Measurements from ENCODE around the gene CARM1. TPM values are rescaled to one million over a fixed set of nuclear protein-coding genes. Genes with fewer than 3 reads are reported as not detected.

The CARM1 gene
- total and polyA plus RNA-seq, 2 donors (not counting 3 experiments of a cell fraction or from before 2014, with no cell fraction given): 65.6 to 70.8 TPM

DNA sequence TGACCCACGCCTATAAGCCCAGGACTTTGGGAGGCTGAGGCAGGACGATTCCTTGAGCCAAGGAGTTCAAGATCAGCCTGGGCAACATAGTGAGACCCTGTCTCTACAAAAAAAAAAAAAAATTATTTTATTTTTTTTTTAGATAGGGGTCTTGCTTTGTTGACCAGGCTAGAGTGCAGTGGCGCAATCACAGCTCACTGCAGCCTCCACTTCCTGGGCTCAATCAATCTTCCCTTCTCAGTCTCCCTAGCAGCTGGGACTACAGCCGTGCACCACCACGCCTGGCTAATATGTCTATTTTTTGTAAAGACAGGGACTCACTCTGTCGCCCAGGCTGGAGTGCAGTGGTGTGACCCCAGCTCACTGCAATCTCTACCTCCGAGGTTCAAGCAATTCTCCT, 18.4 kb upstream of the CARM1 start:
- DNase-seq (ENCODE audit: low read depth, low spot score) (no peak), FAIRE-seq (no peak)
- no peaks in the 10 kb centered on the region for H3K4me1 ChIP-seq (ENCODE audit: control insufficient read depth, extremely low read depth, insufficient read depth, low read length)
- H3K27ac ChIP-seq (ENCODE audit: insufficient read depth, low read depth, low read length): no peak overlapping the region
- H4K20me1 ChIP-seq (replicated peaks; ENCODE audit: control insufficient read depth, extremely low read depth, insufficient read depth, low read length): no peaks in the 10 kb centered on the region
- H3K4me3 ChIP-seq (replicated peaks in 1 of 3; ENCODE audit: insufficient read depth in 1 of 3, low read depth in 1 of 3, low read length in 3 of 3): no peak overlapping the region
- BruUV-seq (replicated peaks): no TSS peak
- ChIA-PET POLR2A (no interaction called here), CTCF (interaction anchor here (0.6 to 5.6 kb wide), 3 partner anchors 8 to 18 kb away, joined by 3 to 56 read pairs (median 5); partner anchors contain the start of gene CARM1)
- H3K27me3 ChIP-seq (ENCODE audit: control insufficient read depth in 2 of 2, insufficient read depth in 2 of 2, low read length in 2 of 2): peaks cover 0 to 1% of the 10 kb centered on the region in 2 experiments
- H2AFZ ChIP-seq (ENCODE audit: low read depth, low read length): no peak overlapping the region
- no peaks in the 10 kb centered on the region for H3K9me3 ChIP-seq (replicated peaks; ENCODE audit: control insufficient read depth, insufficient read depth, low read length)
- no peak overlapping the region for H3K9ac ChIP-seq (replicated peaks; ENCODE audit: extremely low read depth, insufficient read depth, low read length)
- no peak for TF ChIP-seq MYC (IDR thresholded peaks at IDR 0.05; ENCODE audit: low read depth, low read length)
- no peak for TF ChIP-seq POLR2AphosphoS5 (IDR thresholded peaks at IDR 0.05; ENCODE audit: insufficient read depth, low read depth, low read length)
- no peak for TF ChIP-seq MAX (IDR thresholded peaks at IDR 0.05; ENCODE audit: insufficient read depth, insufficient read length)
- TF ChIP-seq POLR2A (IDR thresholded peaks at IDR 0.05; ENCODE audit: low read depth, low read length): no peak
- TF ChIP-seq GATA2 (IDR thresholded peaks at IDR 0.05; ENCODE audit: insufficient read depth, insufficient read length, low read depth, low read length): no peak
- TF ChIP-seq FOS (IDR thresholded peaks at IDR 0.05; ENCODE audit: borderline replicate concordance, insufficient read depth, low read length): no peak
- TF ChIP-seq JUN (IDR thresholded peaks at IDR 0.05; ENCODE audit: borderline replicate concordance, insufficient read depth, insufficient read length, low read depth): no peak
- TF ChIP-seq EZH2 (IDR thresholded peaks at IDR 0.05; ENCODE audit: borderline replicate concordance, low read depth, low read length, severe bottlenecking): no peak
- TF ChIP-seq, protein P1, sequence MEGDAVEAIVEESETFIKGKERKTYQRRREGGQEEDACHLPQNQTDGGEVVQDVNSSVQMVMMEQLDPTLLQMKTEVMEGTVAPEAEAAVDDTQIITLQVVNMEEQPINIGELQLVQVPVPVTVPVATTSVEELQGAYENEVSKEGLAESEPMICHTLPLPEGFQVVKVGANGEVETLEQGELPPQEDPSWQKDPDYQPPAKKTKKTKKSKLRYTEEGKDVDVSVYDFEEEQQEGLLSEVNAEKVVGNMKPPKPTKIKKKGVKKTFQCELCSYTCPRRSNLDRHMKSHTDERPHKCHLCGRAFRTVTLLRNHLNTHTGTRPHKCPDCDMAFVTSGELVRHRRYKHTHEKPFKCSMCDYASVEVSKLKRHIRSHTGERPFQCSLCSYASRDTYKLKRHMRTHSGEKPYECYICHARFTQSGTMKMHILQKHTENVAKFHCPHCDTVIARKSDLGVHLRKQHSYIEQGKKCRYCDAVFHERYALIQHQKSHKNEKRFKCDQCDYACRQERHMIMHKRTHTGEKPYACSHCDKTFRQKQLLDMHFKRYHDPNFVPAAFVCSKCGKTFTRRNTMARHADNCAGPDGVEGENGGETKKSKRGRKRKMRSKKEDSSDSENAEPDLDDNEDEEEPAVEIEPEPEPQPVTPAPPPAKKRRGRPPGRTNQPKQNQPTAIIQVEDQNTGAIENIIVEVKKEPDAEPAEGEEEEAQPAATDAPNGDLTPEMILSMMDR (IDR thresholded peaks at IDR 0.05; ENCODE audit: extremely low read depth in 1 of 2, insufficient read depth in 1 of 2, low read depth in 1 of 2, low read length in 2 of 2): no peak
- no peak overlapping the region for H3K4me2 ChIP-seq (ENCODE audit: insufficient read depth, low read length)
- H3K36me3 ChIP-seq (ENCODE audit: control insufficient read depth in 2 of 2, extremely low read depth in 1 of 2, insufficient read depth in 2 of 2, low read length in 2 of 2): no peaks in the 10 kb centered on the region
- H3K9me1 ChIP-seq (replicated peaks; ENCODE audit: control insufficient read depth, extremely low read depth, insufficient read depth, low read length): no peaks in the 10 kb centered on the region
- H3K79me2 ChIP-seq (ENCODE audit: control insufficient read depth, insufficient read depth, low read length): no peaks in the 10 kb centered on the region
- dilution Hi-C loops (cut with MboI; ENCODE audit: extremely low pct_ligation_motif_present, low sequenced_read_pairs): no loop called here
- intact Hi-C loops (cut with micrococcal nuclease): no loop called here
